SKM-1 (cell line): ENCODE data around the gene OOSP3.
A peak's percentile ranks its signal among the peaks of the same experiment; 100 is the strongest.
"Not testable (repeated sequence)": the region's sequence is repeated elsewhere in the genome, so short reads cannot be mapped to it uniquely, and the experiment has no call there.

ENCODE experiments used
- DNase-seq: peaks from one replicate; lab custom pipeline; 2025; ENCODE audit not compliant: unreplicated experiment; lab: John Stamatoyannopoulos, UW

The OOSP3 gene

GRCh38 chr11:59878575-59878974 is at the start of gene OOSP3:
Gene OOSP3 (plus strand): TSS chr11:59878782. CDS start chr11:59878809, 27 bp downstream.
- DNase-seq, result no peak

- no peak for DNase-seq
Observed at GRCh38 chr11:59829358-59829757, 49.2 kb upstream of the OOSP3 start.

DNA sequence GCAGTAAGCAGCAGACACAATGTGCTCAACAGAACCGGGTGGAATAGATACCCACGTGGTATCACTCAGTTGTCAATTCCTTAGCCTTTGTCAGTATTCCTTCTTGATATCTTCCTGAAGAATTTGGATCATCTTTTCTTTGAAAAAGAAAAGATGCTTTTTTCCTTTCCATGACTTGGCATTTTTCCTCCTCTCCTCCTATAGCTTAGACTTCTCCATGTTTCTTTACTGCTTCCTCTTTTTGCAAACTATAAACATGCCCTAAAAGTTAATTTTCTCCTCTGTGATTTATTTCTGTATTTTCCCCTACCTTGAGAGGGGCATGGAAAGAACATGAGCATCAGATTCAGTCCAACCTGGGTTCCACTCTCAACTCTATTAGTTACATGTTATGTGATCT is 45.0 kb upstream of the OOSP3 start:
- DNase-seq, result no peak

DNA sequence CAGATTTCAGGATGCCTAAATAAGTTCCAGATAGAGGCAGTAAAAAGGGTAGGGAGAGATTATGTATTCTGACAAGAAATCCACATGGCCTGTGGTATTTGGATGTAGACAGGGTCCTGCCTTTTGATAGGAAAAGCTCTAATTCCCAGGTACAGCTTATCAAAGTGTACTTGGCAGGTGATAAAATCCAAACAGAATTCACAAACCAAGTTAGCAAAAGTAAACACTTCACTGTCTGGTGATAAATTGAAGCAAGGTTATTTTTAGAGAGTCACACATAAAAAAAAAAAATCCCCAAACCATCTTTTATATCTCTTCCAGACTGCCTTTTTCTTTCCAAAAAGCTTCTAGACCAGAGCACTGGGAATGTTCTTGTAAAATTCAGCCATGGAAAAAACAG is 39.0 kb upstream of the OOSP3 start:
- DNase-seq, result no peak

- DNase-seq, result no peak
Observed at GRCh38 chr11:59841514-59841913, 37.1 kb upstream of the OOSP3 start.

DNA sequence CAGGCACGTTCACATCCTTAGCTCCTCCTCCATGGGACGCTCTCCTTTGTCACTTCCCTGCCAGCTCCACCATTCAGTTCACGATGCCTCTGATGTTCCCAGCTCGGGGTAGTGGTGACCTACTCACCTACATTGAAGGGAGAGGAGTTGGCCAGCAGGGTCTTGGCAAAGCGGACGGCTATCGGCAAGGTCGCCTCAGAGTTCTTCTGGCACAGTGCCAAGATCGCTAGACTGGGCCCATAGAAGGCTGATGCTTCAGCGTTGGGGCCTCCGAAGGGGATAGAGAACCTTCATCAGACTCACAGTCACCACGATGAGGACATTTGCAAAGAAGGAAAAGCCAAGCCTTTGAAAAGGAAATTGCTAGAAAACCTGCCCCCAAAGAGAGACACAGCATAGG is 36.3 kb upstream of the OOSP3 start:
- no peak for DNase-seq

DNA sequence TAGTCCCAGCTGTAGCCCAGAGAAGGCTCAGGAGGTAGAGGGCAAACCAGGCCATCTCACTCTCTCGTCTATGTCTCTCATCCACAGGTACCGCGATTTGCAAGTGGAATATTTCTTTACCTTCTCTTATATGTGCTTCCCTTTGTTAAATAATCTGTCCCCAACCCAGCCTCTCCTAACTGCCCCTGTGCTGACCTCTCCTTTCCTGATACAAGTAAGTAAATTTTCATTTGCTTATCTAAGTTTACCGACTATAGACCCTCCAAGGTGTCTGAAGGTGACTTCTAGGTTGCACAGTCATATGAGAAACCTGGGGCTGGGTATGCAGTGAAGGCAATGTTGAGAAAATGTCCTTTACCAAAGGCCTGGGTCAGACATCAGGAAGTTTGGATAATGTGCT is 33.2 kb upstream of the OOSP3 start, which contains the start of gene CBLIF:
TSS of gene CBLIF (minus strand) at position 101 of the 400 bp plus-strand sequence. CDS start at position 55, 46 bp downstream.
- no peak for DNase-seq

GRCh38 chr11:59846556-59846955 is 32.0 kb upstream of the OOSP3 start:
- DNase-seq, result no peak

GRCh38 chr11:59847626-59848025 is 31.0 kb upstream of the OOSP3 start:
- DNase-seq, result no peak

DNA sequence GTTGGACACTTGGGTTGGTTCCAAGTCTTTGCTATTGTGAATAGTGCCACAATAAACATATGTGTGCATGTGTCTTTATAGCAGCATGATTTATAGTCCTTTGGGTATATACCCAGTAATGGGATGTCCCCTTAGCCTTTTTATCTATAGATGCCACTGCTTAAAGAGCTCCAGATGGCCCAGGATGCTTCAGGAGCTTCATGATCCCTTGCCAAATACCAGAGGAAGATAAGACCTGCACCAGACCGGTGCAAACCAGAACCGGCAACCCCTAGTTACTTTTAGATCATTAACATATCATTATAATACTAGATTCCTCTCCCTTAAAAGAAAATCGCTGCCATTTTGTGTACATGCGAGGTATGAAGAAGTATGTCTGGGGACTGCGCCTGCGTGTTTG is 30.1 kb upstream of the OOSP3 start:
- DNase-seq, result not testable (repeated sequence)

DNA sequence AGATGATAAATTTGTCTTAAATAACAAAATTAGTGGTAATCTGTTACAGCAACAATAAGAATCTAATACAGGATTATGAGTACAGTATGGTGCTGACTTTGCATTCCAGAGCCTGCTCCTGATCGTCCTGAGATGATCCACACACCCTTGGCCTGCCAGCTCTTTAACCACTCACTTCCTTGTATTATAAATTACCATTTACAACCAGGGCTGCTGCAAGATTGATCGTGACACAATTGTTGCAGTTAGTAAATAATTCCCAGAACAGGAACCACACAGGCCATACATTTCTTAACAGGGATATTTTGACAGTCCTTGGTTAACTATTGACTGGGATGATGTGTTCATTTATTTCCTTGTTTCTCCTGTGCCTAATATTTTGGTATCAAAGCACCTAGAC is 29.5 kb upstream of the OOSP3 start:
- no peak for DNase-seq

- not testable (repeated sequence) for DNase-seq
Observed at GRCh38 chr11:59849551-59849950, 29.0 kb upstream of the OOSP3 start.

GRCh38 chr11:59851416-59851815 is 27.2 kb upstream of the OOSP3 start:
- DNase-seq, result not testable (repeated sequence)

DNA sequence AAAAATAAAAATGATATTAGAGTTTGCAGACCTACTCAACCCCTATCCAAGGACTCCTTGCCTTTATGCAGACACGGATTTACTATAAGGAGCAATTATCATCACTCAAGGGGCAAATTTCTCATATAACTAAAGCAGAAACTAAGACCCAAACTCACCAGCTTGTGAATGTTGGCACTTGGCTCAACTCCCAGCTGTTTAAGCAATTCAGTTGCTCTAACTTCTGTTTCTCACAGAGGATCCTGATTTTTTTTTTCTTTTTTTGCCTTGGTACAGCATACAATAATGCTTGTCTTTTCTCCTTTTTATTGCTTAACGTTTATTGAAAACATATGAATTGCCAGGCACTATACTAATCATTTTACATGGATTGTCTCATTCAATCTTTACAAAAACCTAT is 23.7 kb upstream of the OOSP3 start:
- DNase-seq, result no peak

DNA sequence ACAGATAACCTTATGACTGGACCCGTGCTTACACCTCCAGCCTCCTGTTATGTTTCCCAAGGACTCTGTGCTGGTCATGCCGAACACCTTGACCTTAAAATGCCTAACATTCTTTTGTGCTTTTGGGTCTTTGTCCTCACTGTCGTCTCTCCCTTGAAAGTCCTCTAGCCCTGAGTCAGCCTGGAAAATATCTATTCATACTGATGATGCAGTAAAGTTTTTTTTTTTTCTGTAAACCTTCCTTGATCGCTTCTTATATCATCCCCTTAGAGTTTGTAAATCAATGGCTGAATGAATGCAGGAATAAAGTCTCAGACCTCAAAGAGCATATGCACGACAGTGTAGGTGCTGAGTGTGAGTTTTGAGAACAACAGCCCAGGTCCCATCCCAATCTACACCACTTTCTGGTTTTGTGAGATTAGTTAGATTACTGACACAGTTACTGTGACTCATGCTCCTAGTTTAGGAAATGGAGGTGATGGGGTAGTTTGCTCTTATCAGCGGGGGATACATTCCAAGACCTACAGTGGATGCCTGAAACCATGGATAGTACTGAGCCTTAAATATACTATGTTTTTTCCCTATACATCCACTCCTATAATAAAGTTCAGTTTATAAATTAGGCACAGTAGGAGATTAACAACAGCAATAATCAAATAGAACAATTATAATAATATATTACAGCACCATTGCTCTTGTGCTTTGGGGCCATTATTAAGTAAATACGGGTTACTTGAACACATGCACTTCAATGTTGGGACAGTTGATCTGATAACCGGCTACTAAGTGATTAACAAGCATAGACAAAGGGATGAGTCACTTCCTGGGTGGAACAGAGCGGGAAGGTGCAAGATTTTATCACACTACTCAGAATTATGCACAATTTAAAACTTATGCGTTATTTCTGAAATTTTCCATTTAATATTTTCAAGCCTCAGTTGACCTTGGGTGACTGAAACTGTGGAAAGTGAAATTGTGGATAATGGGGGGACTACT is 20.8 kb upstream of the OOSP3 start:
- no peak for DNase-seq

DNA sequence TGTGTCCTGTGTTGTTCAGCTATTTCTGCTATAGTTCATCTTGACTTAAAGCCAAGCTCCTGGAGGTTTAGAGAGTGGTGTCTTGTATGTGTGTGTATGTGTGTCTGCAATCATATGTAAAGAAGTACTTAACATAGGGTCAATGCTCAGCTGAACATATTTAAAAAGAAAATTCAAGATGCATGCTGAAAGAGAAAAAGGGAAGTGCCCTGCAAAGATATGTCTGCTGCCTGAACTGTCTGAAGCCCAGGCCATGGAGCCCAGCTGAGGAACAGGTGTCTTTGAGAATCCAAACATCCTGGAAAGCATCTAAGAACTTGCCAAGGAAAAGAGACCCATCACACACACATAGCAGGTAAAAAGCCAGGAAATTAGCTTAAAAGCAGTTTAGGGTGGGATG is 18.9 kb upstream of the OOSP3 start:
- no peak for DNase-seq

GRCh38 chr11:59862252-59862651 is 16.3 kb upstream of the OOSP3 start:
- DNase-seq, result no peak

DNA sequence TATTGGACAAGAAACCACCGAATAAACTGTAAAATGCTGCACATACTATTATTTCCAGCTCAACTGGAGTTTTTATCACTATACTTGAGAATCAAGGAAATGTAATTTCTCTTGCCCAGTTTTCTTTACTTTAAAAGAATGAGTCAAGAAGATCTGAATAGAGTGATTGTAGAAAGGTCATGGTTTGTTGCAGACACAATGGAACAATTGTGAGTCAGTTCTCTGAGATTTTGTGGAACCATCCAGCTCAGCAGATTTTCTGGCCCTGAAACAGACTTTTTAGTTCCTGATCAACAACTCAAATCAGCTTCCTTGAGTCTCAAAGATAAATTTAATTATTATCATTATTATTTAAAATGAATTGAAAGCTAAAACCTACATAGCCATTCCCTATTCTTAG is 13.6 kb upstream of the OOSP3 start:
- no peak for DNase-seq

DNA sequence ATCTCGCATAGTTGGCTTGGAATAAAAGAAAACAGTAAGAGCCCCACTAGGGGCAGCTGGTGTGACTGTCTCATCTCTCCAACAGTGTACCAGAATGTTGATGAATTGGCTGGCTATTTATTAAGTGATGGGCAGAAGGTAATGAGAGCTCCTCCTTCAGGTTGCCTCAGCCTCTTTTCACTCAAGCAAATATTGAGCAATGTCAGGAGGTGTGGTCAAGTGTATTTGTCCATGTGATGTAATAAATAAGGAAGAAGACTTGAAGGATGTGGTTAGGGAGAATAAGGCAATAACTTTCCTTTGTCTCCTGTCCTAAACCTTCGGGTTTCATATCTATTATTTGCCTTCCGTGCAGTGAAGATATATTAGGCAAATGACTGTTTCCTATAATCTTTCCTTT is 12.2 kb upstream of the OOSP3 start, which contains the start of gene TCN1:
TSS of gene TCN1 (minus strand) at position 91 of the 400 bp plus-strand sequence. CDS start at position 74, 17 bp downstream.
- DNase-seq, result peak; percentile 95

GRCh38 chr11:59866836-59867235 is 11.7 kb upstream of the OOSP3 start:
- no peak for DNase-seq

GRCh38 chr11:59867946-59868345 is 10.6 kb upstream of the OOSP3 start:
- no peak for DNase-seq

DNA sequence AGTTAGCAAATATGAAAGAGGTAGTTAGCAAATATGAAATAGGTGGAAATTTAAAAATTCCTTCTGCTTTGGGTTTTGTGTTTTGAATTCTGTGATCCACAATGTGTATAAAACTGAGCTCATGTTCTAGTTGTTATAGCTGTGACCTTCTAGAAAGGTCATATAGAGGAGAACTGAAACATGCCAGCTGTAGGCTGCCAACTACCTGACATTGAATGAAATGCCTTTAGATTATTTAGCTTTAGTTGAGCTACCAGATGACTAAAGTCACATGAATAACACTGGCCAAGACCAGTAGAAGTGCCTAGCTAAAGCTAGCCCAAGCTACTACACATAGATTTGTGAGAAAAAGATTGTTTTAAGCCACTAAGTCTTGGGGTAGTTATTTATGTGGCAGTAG is 6.5 kb upstream of the OOSP3 start:
- DNase-seq, result no peak
